ENCODE data around the gene WNK2.

WNK2 gene

GRCh38 chr9:93256878-93257807 is 73.2 kb downstream of the WNK2 start:
- DNase-seq: no peak

GRCh38 chr9:93257808-93258331 is 73.9 kb downstream of the WNK2 start:
- no peak for DNase-seq

- no peak for DNase-seq
Observed at GRCh38 chr9:93258419-93258817, 74.5 kb downstream of the WNK2 start.

- no peak for DNase-seq
Observed at GRCh38 chr9:93258818-93259489, 75.0 kb downstream of the WNK2 start.

GRCh38 chr9:93259490-93260262 is 75.7 kb downstream of the WNK2 start:
- no peak for DNase-seq

GRCh38 chr9:93260263-93261066 is 76.5 kb downstream of the WNK2 start:
- no peak for DNase-seq

- no peak for DNase-seq
Observed at GRCh38 chr9:93261281-93261680, 77.3 kb downstream of the WNK2 start.

- no peak for DNase-seq
Observed at GRCh38 chr9:93261735-93262523, 78.0 kb downstream of the WNK2 start.

GRCh38 chr9:93262537-93263310 is 78.8 kb downstream of the WNK2 start:
- no peak for DNase-seq

- DNase-seq: no peak
Observed at GRCh38 chr9:93263334-93264229, 79.6 kb downstream of the WNK2 start.

GRCh38 chr9:93264338-93265125 is 80.6 kb downstream of the WNK2 start:
- DNase-seq: no peak

GRCh38 chr9:93265301-93265971 is 81.5 kb downstream of the WNK2 start:
- DNase-seq: no peak

GRCh38 chr9:93265972-93266371 is 82.0 kb downstream of the WNK2 start:
- no peak for DNase-seq

- DNase-seq: no peak
Observed at GRCh38 chr9:93266521-93267001, 82.6 kb downstream of the WNK2 start.

GRCh38 chr9:93267091-93267541 is 83.2 kb downstream of the WNK2 start:
- DNase-seq: no peak

GRCh38 chr9:93267681-93268505 is 84.0 kb downstream of the WNK2 start:
- no peak for DNase-seq

Data from NCI-H187 (cell line).